Activated T-helper 2 cell treated with anti-CD3 and anti-CD28 coated beads, Interferon-gamma antibody, Interleukin-2, Interleukin-4, amounts not matched to agents 10 μg/mL and 5 μg/mL and 100 μg/mL, durations not matched to agents 14 hours and 24 hours and 36 hours (primary cell): ENCODE data around the gene FNBP1L. TPM values are rescaled to one million over a fixed set of nuclear protein-coding genes. Genes with fewer than 3 reads are reported as not detected.

Experiments
- DNase-seq: peaks from one replicate; pipeline ENCODE4 v3.0.0; 2021; ENCODE audit warnings: low spot score
- H3K27ac Mint-ChIP-seq: one replicate; pipeline ENCODE4 v1.8.0; 2021; ENCODE audit warnings: mixed read lengths
- H3K27me3 Mint-ChIP-seq: one replicate; pipeline ENCODE4 v1.8.0; 2021; ENCODE audit warnings: low read depth, mixed read lengths
- H3K36me3 Mint-ChIP-seq: one replicate; pipeline ENCODE4 v1.8.0; 2021; ENCODE audit warnings: low read depth, mixed read lengths
- H3K4me1 Mint-ChIP-seq: one replicate; pipeline ENCODE4 v1.8.0; 2021; ENCODE audit warnings: low read depth, mixed read lengths
- H3K4me3 Mint-ChIP-seq: one replicate; pipeline ENCODE4 v1.8.0; 2021; ENCODE audit warnings: low read depth, mild to moderate bottlenecking, moderate library complexity, mixed read lengths
- H3K9me3 Mint-ChIP-seq: one replicate; pipeline ENCODE4 v1.8.0; 2021; ENCODE audit warnings: mixed read lengths
- intact Hi-C: fragments of 100-400 bp; cut with micrococcal nuclease; formaldehyde crosslinking; loops from one replicate; pipeline ENCODE4 v1.15.1; 2023
- total RNA-seq: library from RNA; stranded (reverse); gene quantifications from 2 replicates; pipeline ENCODE4 v1.2.3, GENCODE V29; 2022

Gene FNBP1L
- total RNA-seq, 1 donor from 2014 or later = 0.32 TPM

- Mint-ChIP-seq H3K27me3 (peaks cover 25% of the 10 kb centered on the region), H3K27ac (no peak overlapping the region), H3K4me1 (no peaks in the 10 kb centered on the region), H3K4me3 (no peak overlapping the region), H3K9me3 (no peaks in the 10 kb centered on the region), H3K36me3 (no peaks in the 10 kb centered on the region)
- intact Hi-C loops = no loop called here
- no peak for DNase-seq
These were observed 52.4 kb downstream of the FNBP1L start for GRCh38 chr1:93500275-93500674.

GRCh38 chr1:93501399-93501798, 53.5 kb downstream of the FNBP1L start:
- Mint-ChIP-seq H3K9me3 (no peaks in the 10 kb centered on the region), H3K27me3 (peaks cover 25% of the 10 kb centered on the region), H3K4me3 (no peak overlapping the region), H3K27ac (no peak overlapping the region), H3K4me1 (no peaks in the 10 kb centered on the region), H3K36me3 (no peaks in the 10 kb centered on the region)
- intact Hi-C loops = no loop called here
- DNase-seq = no peak

GRCh38 chr1:93501829-93502369, 54.0 kb downstream of the FNBP1L start:
- no peaks in the 10 kb centered on the region for H3K36me3 Mint-ChIP-seq
- no peak for DNase-seq
- intact Hi-C loops = no loop called here
- H3K9me3 Mint-ChIP-seq = no peaks in the 10 kb centered on the region
- H3K27ac Mint-ChIP-seq = no peak overlapping the region
- peaks cover 25% of the 10 kb centered on the region for H3K27me3 Mint-ChIP-seq
- no peak overlapping the region for H3K4me3 Mint-ChIP-seq
- H3K4me1 Mint-ChIP-seq = no peaks in the 10 kb centered on the region

GRCh38 chr1:93502571-93502970, 54.7 kb downstream of the FNBP1L start:
- intact Hi-C loops = no loop called here
- H3K9me3 Mint-ChIP-seq = no peaks in the 10 kb centered on the region
- no peaks in the 10 kb centered on the region for H3K4me1 Mint-ChIP-seq
- H3K36me3 Mint-ChIP-seq = no peaks in the 10 kb centered on the region
- H3K27ac Mint-ChIP-seq = no peak overlapping the region
- no peak overlapping the region for H3K4me3 Mint-ChIP-seq
- no peak for DNase-seq
- peaks cover 28% of the 10 kb centered on the region for H3K27me3 Mint-ChIP-seq

- intact Hi-C loops = no loop called here
- DNase-seq = no peak
- no peak overlapping the region for H3K27ac Mint-ChIP-seq
- H3K36me3 Mint-ChIP-seq = no peaks in the 10 kb centered on the region
- H3K4me3 Mint-ChIP-seq = no peak overlapping the region
- peaks cover 28% of the 10 kb centered on the region for H3K27me3 Mint-ChIP-seq
- no peaks in the 10 kb centered on the region for H3K4me1 Mint-ChIP-seq
- H3K9me3 Mint-ChIP-seq = no peaks in the 10 kb centered on the region
These were observed 55.2 kb downstream of the FNBP1L start for GRCh38 chr1:93503163-93503562.

GRCh38 chr1:93503816-93504215, 55.9 kb downstream of the FNBP1L start:
- Mint-ChIP-seq H3K27ac (no peak overlapping the region), H3K27me3 (peaks cover 27% of the 10 kb centered on the region), H3K36me3 (no peaks in the 10 kb centered on the region), H3K4me1 (no peaks in the 10 kb centered on the region), H3K9me3 (no peaks in the 10 kb centered on the region), H3K4me3 (no peak overlapping the region)
- intact Hi-C loops = no loop called here
- no peak for DNase-seq

- H3K27ac Mint-ChIP-seq = no peak overlapping the region
- no peaks in the 10 kb centered on the region for H3K4me1 Mint-ChIP-seq
- H3K9me3 Mint-ChIP-seq = no peaks in the 10 kb centered on the region
- no peaks in the 10 kb centered on the region for H3K36me3 Mint-ChIP-seq
- no peak overlapping the region for H3K4me3 Mint-ChIP-seq
- intact Hi-C loops = no loop called here
- peaks cover 25% of the 10 kb centered on the region for H3K27me3 Mint-ChIP-seq
- no peak for DNase-seq
These were observed 56.5 kb downstream of the FNBP1L start for GRCh38 chr1:93504247-93505033.

GRCh38 chr1:93506126-93506525, 58.2 kb downstream of the FNBP1L start:
- H3K9me3 Mint-ChIP-seq = peaks cover 4% of the 10 kb centered on the region
- H3K27ac Mint-ChIP-seq = no peak overlapping the region
- H3K27me3 Mint-ChIP-seq = peaks cover 20% of the 10 kb centered on the region
- no peaks in the 10 kb centered on the region for H3K36me3 Mint-ChIP-seq
- no peaks in the 10 kb centered on the region for H3K4me1 Mint-ChIP-seq
- DNase-seq = no peak
- intact Hi-C loops = no loop called here
- no peak overlapping the region for H3K4me3 Mint-ChIP-seq

- no peaks in the 10 kb centered on the region for H3K4me1 Mint-ChIP-seq
- no peak for DNase-seq
- H3K4me3 Mint-ChIP-seq = no peak overlapping the region
- H3K9me3 Mint-ChIP-seq = no peaks in the 10 kb centered on the region
- H3K27me3 Mint-ChIP-seq = peaks cover 15% of the 10 kb centered on the region
- intact Hi-C loops = no loop called here
- H3K36me3 Mint-ChIP-seq = no peaks in the 10 kb centered on the region
- H3K27ac Mint-ChIP-seq = no peak overlapping the region
These were observed 68.2 kb downstream of the FNBP1L start for GRCh38 chr1:93516164-93516563.

- H3K27ac Mint-ChIP-seq = no peak overlapping the region
- no peaks in the 10 kb centered on the region for H3K4me1 Mint-ChIP-seq
- no peak overlapping the region for H3K4me3 Mint-ChIP-seq
These were observed 70.6 kb downstream of the FNBP1L start for GRCh38 chr1:93518516-93518915.

GRCh38 chr1:93519199-93519829, 71.4 kb downstream of the FNBP1L start:
- Mint-ChIP-seq H3K4me1 (no peaks in the 10 kb centered on the region), H3K27me3 (peaks cover 24% of the 10 kb centered on the region), H3K36me3 (no peaks in the 10 kb centered on the region), H3K4me3 (no peak overlapping the region), H3K27ac (no peak overlapping the region), H3K9me3 (no peaks in the 10 kb centered on the region)
- intact Hi-C loops = no loop called here
- DNase-seq = no peak

More at GRCh38 chr1:93518516-93518915, 70.6 kb downstream of the FNBP1L start:
- H3K36me3 Mint-ChIP-seq = no peaks in the 10 kb centered on the region
- no peak for DNase-seq
- H3K27me3 Mint-ChIP-seq = peaks cover 21% of the 10 kb centered on the region
- intact Hi-C loops = no loop called here
- H3K9me3 Mint-ChIP-seq = no peaks in the 10 kb centered on the region

GRCh38 chr1:93521618-93522017, 73.7 kb downstream of the FNBP1L start:
- intact Hi-C loops = no loop called here
- peaks cover 36% of the 10 kb centered on the region for H3K27me3 Mint-ChIP-seq
- H3K4me3 Mint-ChIP-seq = no peak overlapping the region
- no peaks in the 10 kb centered on the region for H3K9me3 Mint-ChIP-seq
- H3K27ac Mint-ChIP-seq = no peak overlapping the region
- H3K36me3 Mint-ChIP-seq = no peaks in the 10 kb centered on the region
- H3K4me1 Mint-ChIP-seq = no peaks in the 10 kb centered on the region
- DNase-seq = no peak

GRCh38 chr1:93522721-93523120, 74.8 kb downstream of the FNBP1L start:
- H3K4me1 Mint-ChIP-seq = no peaks in the 10 kb centered on the region
- no peak overlapping the region for H3K4me3 Mint-ChIP-seq
- intact Hi-C loops = no loop called here
- H3K27ac Mint-ChIP-seq = no peak overlapping the region
- no peaks in the 10 kb centered on the region for H3K36me3 Mint-ChIP-seq
- no peak for DNase-seq
- H3K27me3 Mint-ChIP-seq = peaks cover 28% of the 10 kb centered on the region
- H3K9me3 Mint-ChIP-seq = no peaks in the 10 kb centered on the region
